Hepatocyte (in vitro differentiated cells): ENCODE results near the gene MTHFS. TPM values are rescaled to one million over a fixed set of nuclear protein-coding genes. Genes with fewer than 3 reads are reported as not detected.
"Not testable (repeated sequence)": the region's sequence is repeated elsewhere in the genome, so short reads cannot be mapped to it uniquely, and the experiment has no call there.

Experiments used
- DNase-seq: peaks from one replicate; pipeline ENCODE4 v3.0.0-alpha.2; 2016; ENCODE audit warnings: low spot score
- H2AFZ ChIP-seq: fragments of 200-600 bp; sonication (generic); 2 replicates; pipeline ENCODE4 v1.6.0; 2016; ENCODE audit warnings: antibody characterized with exemption, mild to moderate bottlenecking
- H3K27ac ChIP-seq: fragments of 200-600 bp; sonication (generic); 2 replicates; pipeline ENCODE4 v1.5.1; 2016; ENCODE audit warnings: mild to moderate bottlenecking
- H3K27me3 ChIP-seq: fragments of 200-600 bp; sonication (generic); 2 replicates; pipeline ENCODE4 v1.6.1; 2016
- H3K36me3 ChIP-seq: fragments of 200-600 bp; sonication (generic); replicated peaks from 2 replicates; pipeline ENCODE4 v1.5.1; 2016; ENCODE audit warnings: low read depth; ENCODE audit not compliant: insufficient read depth
- H3K4me1 ChIP-seq: fragments of 200-600 bp; sonication (generic); 2 replicates; pipeline ENCODE4 v1.5.1; 2016; ENCODE audit warnings: mild to moderate bottlenecking, moderate library complexity; ENCODE audit not compliant: insufficient read depth
- H3K4me2 ChIP-seq: fragments of 200-600 bp; sonication (generic); 2 replicates; pipeline ENCODE4 v1.6.0; 2016
- H3K4me3 ChIP-seq: fragments of 200-600 bp; sonication (generic); 2 replicates; pipeline ENCODE4 v1.5.1; 2016; ENCODE audit warnings: mild to moderate bottlenecking
- H3K79me2 ChIP-seq: fragments of 200-600 bp; sonication (generic); 2 replicates; pipeline ENCODE4 v1.6.0; 2017; ENCODE audit warnings: mild to moderate bottlenecking
- H3K9me2 ChIP-seq: fragments of 200-600 bp; sonication (generic); replicated peaks from 2 replicates; pipeline ENCODE4 v1.6.0; 2017; ENCODE audit warnings: mild to moderate bottlenecking; ENCODE audit not compliant: insufficient read depth
- H3K9me3 ChIP-seq: fragments of 200-600 bp; sonication (generic); 2 replicates; pipeline ENCODE4 v1.5.1; 2016; ENCODE audit warnings: low read depth, mild to moderate bottlenecking
- H4K20me1 ChIP-seq: fragments of 200-600 bp; sonication (generic); 2 replicates; pipeline ENCODE4 v1.6.0; 2016; ENCODE audit warnings: mild to moderate bottlenecking; ENCODE audit not compliant: insufficient read depth, poor library complexity, severe bottlenecking
- CTCF ChIP-seq: fragments of 200-600 bp; sonication (generic); IDR thresholded peaks from 2 replicates; pipeline ENCODE4 v1.5.1; 2016; ENCODE audit warnings: antibody characterized with exemption, mild to moderate bottlenecking; ENCODE audit not compliant: poor library complexity
- EZH2 ChIP-seq: fragments of 200-600 bp; sonication (generic); IDR thresholded peaks from 2 replicates; pipeline ENCODE4 v1.6.1; 2016; ENCODE audit warnings: antibody characterized with exemption, mild to moderate bottlenecking, borderline replicate concordance
- EZH2phosphoT487 ChIP-seq: fragments of 200-600 bp; sonication (generic); IDR thresholded peaks from one replicate; pipeline ENCODE4 v1.6.1; 2018; ENCODE audit warnings: antibody characterized with exemption, mild to moderate bottlenecking, low read depth, moderate library complexity; ENCODE audit not compliant: unreplicated experiment, severe bottlenecking
- WGBS: methylation state at CpG from one replicate; pipeline ENCODE4 v1.1.6; 2016; ENCODE audit warnings: low lambda C conversion rate; ENCODE audit errors: missing lambda C conversion rate; 5-methylcytosine and 5-hydroxymethylcytosine counted together
- polyA plus RNA-seq: library from polyadenylated mRNA; unstranded; fragments of >200 nt; fragmentation: Nextera tagmentation; extraction: Ambion mirVana; gene quantifications from 2 replicates; pipeline ENCODE4 v1.2.1, GENCODE V29; 2016
- total RNA-seq: library from RNA; depleted of rRNA; stranded (reverse); fragments of >200 nt; gene quantifications from 2 replicates; pipeline ENCODE4 v1.2.3, GENCODE V29; 2014

MTHFS gene
- total and polyA plus RNA-seq, 2 experiments from 2014 or later = 84.0 to 89.4 TPM

- no peaks in the 10 kb centered on the region for H3K27me3 ChIP-seq
- H3K4me3 ChIP-seq = no peak overlapping the region
- 55% methylated on average over 3 of the region's 3 CpGs for WGBS
- H3K9me3 ChIP-seq = no peaks in the 10 kb centered on the region
- no peak overlapping the region for H3K27ac ChIP-seq
- no peak for TF ChIP-seq CTCF
- no peak for DNase-seq
- no peaks in the 10 kb centered on the region for H3K9me2 ChIP-seq
- H3K36me3 ChIP-seq = no peaks in the 10 kb centered on the region
- no peak overlapping the region for H2AFZ ChIP-seq
- H4K20me1 ChIP-seq = no peaks in the 10 kb centered on the region
- H3K79me2 ChIP-seq = no peaks in the 10 kb centered on the region
- peaks cover 11% of the 10 kb centered on the region for H3K4me1 ChIP-seq
- H3K4me2 ChIP-seq = no peak overlapping the region
These were observed 36.4 kb upstream of the MTHFS start for GRCh38 chr15:79933231-79933630.

GRCh38 chr15:79932447-79932846 is 35.6 kb upstream of the MTHFS start:
- no peaks in the 10 kb centered on the region for H3K9me2 ChIP-seq
- H3K4me3 ChIP-seq = no peak overlapping the region
- no peak for DNase-seq
- H3K27me3 ChIP-seq = no peaks in the 10 kb centered on the region
- no peak overlapping the region for H3K27ac ChIP-seq
- H2AFZ ChIP-seq = no peak overlapping the region
- WGBS = 73% methylated on average over 5 of the region's 5 CpGs
- no peaks in the 10 kb centered on the region for H3K9me3 ChIP-seq
- H3K79me2 ChIP-seq = no peaks in the 10 kb centered on the region
- H4K20me1 ChIP-seq = no peaks in the 10 kb centered on the region
- H3K36me3 ChIP-seq = no peaks in the 10 kb centered on the region
- H3K4me1 ChIP-seq = peaks cover 11% of the 10 kb centered on the region
- TF ChIP-seq EZH2 = no peak
- no peak for TF ChIP-seq CTCF
- no peak for TF ChIP-seq EZH2phosphoT487
- H3K4me2 ChIP-seq = no peak overlapping the region

GRCh38 chr15:79930516-79930915 is 33.7 kb upstream of the MTHFS start:
- H3K4me3 ChIP-seq = no peak overlapping the region
- no peaks in the 10 kb centered on the region for H3K36me3 ChIP-seq
- no peaks in the 10 kb centered on the region for H3K27me3 ChIP-seq
- peaks cover 5% of the 10 kb centered on the region for H3K4me1 ChIP-seq
- no peak overlapping the region for H3K4me2 ChIP-seq
- H3K79me2 ChIP-seq = no peaks in the 10 kb centered on the region
- TF ChIP-seq EZH2phosphoT487 (no peak), EZH2 (no peak), CTCF (no peak)
- H3K27ac ChIP-seq = no peak overlapping the region
- no peaks in the 10 kb centered on the region for H3K9me2 ChIP-seq
- H4K20me1 ChIP-seq = no peaks in the 10 kb centered on the region
- H3K9me3 ChIP-seq = no peaks in the 10 kb centered on the region
- DNase-seq = no peak
- no peak overlapping the region for H2AFZ ChIP-seq
- 84% methylated on average over 5 of the region's 5 CpGs for WGBS

GRCh38 chr15:79929412-79929811 is 32.6 kb upstream of the MTHFS start:
- no peaks in the 10 kb centered on the region for H3K9me2 ChIP-seq
- no peaks in the 10 kb centered on the region for H4K20me1 ChIP-seq
- H3K27me3 ChIP-seq = no peaks in the 10 kb centered on the region
- no peak for DNase-seq
- no peak overlapping the region for H2AFZ ChIP-seq
- no peak overlapping the region for H3K4me2 ChIP-seq
- TF ChIP-seq CTCF (no peak), EZH2 (no peak), EZH2phosphoT487 (no peak)
- WGBS = 89% methylated on average over 2 of the region's 2 CpGs
- peaks cover 2% of the 10 kb centered on the region for H3K4me1 ChIP-seq
- no peak overlapping the region for H3K4me3 ChIP-seq
- no peaks in the 10 kb centered on the region for H3K36me3 ChIP-seq
- peaks cover 3% of the 10 kb centered on the region for H3K79me2 ChIP-seq
- H3K9me3 ChIP-seq = no peaks in the 10 kb centered on the region
- no peak overlapping the region for H3K27ac ChIP-seq

GRCh38 chr15:79926116-79926515 is 29.3 kb upstream of the MTHFS start:
- not testable (repeated sequence) for H4K20me1 ChIP-seq, H3K4me2 ChIP-seq, H3K4me3 ChIP-seq, H3K27ac ChIP-seq, H3K9me2 ChIP-seq, DNase-seq, H3K36me3 ChIP-seq, H2AFZ ChIP-seq, H3K27me3 ChIP-seq, H3K9me3 ChIP-seq
- H3K4me1 ChIP-seq = peaks cover 11% of the 10 kb centered on the region
- 96% methylated on average over 24 of the region's 36 CpGs for WGBS
- peaks cover 21% of the 10 kb centered on the region for H3K79me2 ChIP-seq
